Upper lobe of left lung (tissue), 6 donors: ENCODE results near the gene THNSL1. TPM values are rescaled to one million over a fixed set of nuclear protein-coding genes. Genes with fewer than 3 reads are reported as not detected.
"Not testable (repeated sequence)": the region's sequence is repeated elsewhere in the genome, so short reads cannot be mapped to it uniquely, and the experiment has no call there.

Experiments used
- ATAC-seq, 2 donors: fragments of 200-7000 bp; cut with Tn5 transposase; one replicate each; pipeline ENCODE4 v1.9.1; 2022; ENCODE audit warnings: mild to moderate bottlenecking in 2 of 2, moderate library complexity in 2 of 2; ENCODE audit not compliant: low FRiP score in 2 of 2
- DNase-seq, 2 donors: peaks; one replicate each; pipeline ENCODE4 v3.0.0-alpha.2; 2019 to 2020
- H3K27ac ChIP-seq, 4 donors: fragments of 200-600 bp; sonication (generic); one replicate each; pipeline ENCODE4 v1.5.1; 2016 to 2019
- H3K27me3 ChIP-seq, 4 donors: fragments of 200-600 bp; sonication (generic); one replicate each; pipeline ENCODE4 v1.5.1; 2017 to 2019
- H3K36me3 ChIP-seq, 4 donors: fragments of 200-600 bp; sonication (generic); one replicate each; pipeline ENCODE4 v1.5.1; 2016 to 2019
- H3K4me1 ChIP-seq, 4 donors: fragments of 200-600 bp; sonication (generic); one replicate each; pipeline ENCODE4 v1.5.1; 2018 to 2019
- H3K4me3 ChIP-seq, 4 donors: fragments of 200-600 bp; sonication (generic); one replicate each; pipeline ENCODE4 v1.5.1; 2017 to 2019; ENCODE audit warnings: mild to moderate bottlenecking in 2 of 4, moderate library complexity in 1 of 4
- H3K9me3 ChIP-seq, 4 donors: fragments of 200-600 bp; sonication (generic); one replicate each; pipeline ENCODE4 v1.5.1; 2018 to 2019
- CTCF ChIP-seq, 6 experiments: fragments of 450-650 bp in 4 of 6; fragments of 200-600 bp in 2 of 6; sonication (generic) in 2 of 6; IDR thresholded peaks; one replicate each; pipeline ENCODE4 v1.5.1; 2016 to 2019; ENCODE audit warnings: antibody characterized with exemption in 6 of 6
- EP300 ChIP-seq, 4 donors: sonication (generic); formaldehyde crosslinking; IDR thresholded peaks; one replicate each; pipeline ENCODE4 v1.5.1; 2017; ENCODE audit warnings: antibody characterized with exemption in 4 of 4, control low read depth in 2 of 4
- POLR2A ChIP-seq, 4 donors: fragments of 450-650 bp; IDR thresholded peaks; one replicate each; pipeline ENCODE4 v1.5.1; 2016 to 2017; ENCODE audit warnings: antibody characterized with exemption in 4 of 4, mild to moderate bottlenecking in 2 of 4
- POLR2AphosphoS5 ChIP-seq, 2 donors: sonication (generic); formaldehyde crosslinking; IDR thresholded peaks; one replicate each; pipeline ENCODE4 v1.5.1; 2017; ENCODE audit warnings: antibody characterized with exemption in 2 of 2
- WGBS, 2 donors: methylation state at CpG; one replicate each; pipeline ENCODE4 v1.1.5; 2017 to 2018; 5-methylcytosine and 5-hydroxymethylcytosine counted together
- total RNA-seq, 6 donors: library from RNA; depleted of rRNA in 4 of 6; stranded (reverse); fragments of >200 nt in 4 of 6; gene quantifications; one replicate each; pipeline versions ENCODE4 v1.1.0 to v1.2.1, GENCODE V29; 2016 to 2021
- donor health status: DM: no; HTN: no; CAD: no; lungs with moderate emphysema.
- donor health status: DM: no; HTN: yes; CAD: no; lungs with severe emphysema.

Gene THNSL1
- total RNA-seq, 6 donors from 2014 or later = 0.78 to 3.2 (median 2.8) TPM

- DNase-seq (no peak), ATAC-seq (no peak)
- Histone ChIP-seq H3K9me3 (no peaks in the 10 kb centered on the region), H3K27ac (no peak overlapping the region), H3K27me3 (no peaks in the 10 kb centered on the region), H3K4me1 (no peaks in the 10 kb centered on the region), H3K36me3 (no peaks in the 10 kb centered on the region), H3K4me3 (no peak overlapping the region)
- TF ChIP-seq POLR2A (IDR thresholded peaks at IDR 0.05) = no peak
- no peak for TF ChIP-seq EP300 (IDR thresholded peaks at IDR 0.05)
- TF ChIP-seq POLR2AphosphoS5 (IDR thresholded peaks at IDR 0.05) = no peak
- no peak for TF ChIP-seq CTCF (IDR thresholded peaks at IDR 0.05)
- 98% methylated on average over 1 of the region's 1 CpG for WGBS, 2 donors
Observed at GRCh38 chr10:24993237-24993958, 23.0 kb upstream of the THNSL1 start.

- H3K27ac ChIP-seq = no peak overlapping the region
- no peaks in the 10 kb centered on the region for H3K9me3 ChIP-seq
- no peak overlapping the region for H3K4me3 ChIP-seq
- ATAC-seq (no peak), DNase-seq (no peak)
- TF ChIP-seq EP300 (IDR thresholded peaks at IDR 0.05) = no peak
- no peak for TF ChIP-seq POLR2A (IDR thresholded peaks at IDR 0.05)
- no peak for TF ChIP-seq CTCF (IDR thresholded peaks at IDR 0.05)
- no peak for TF ChIP-seq POLR2AphosphoS5 (IDR thresholded peaks at IDR 0.05)
- no peaks in the 10 kb centered on the region for H3K27me3 ChIP-seq
- no peaks in the 10 kb centered on the region for H3K36me3 ChIP-seq
- H3K4me1 ChIP-seq = no peaks in the 10 kb centered on the region
Observed at GRCh38 chr10:24995072-24995471, 21.3 kb upstream of the THNSL1 start.

- Histone ChIP-seq H3K27me3 (no peaks in the 10 kb centered on the region), H3K9me3 (no peaks in the 10 kb centered on the region), H3K4me1 (no peaks in the 10 kb centered on the region), H3K36me3 (no peaks in the 10 kb centered on the region), H3K4me3 (no peak overlapping the region), H3K27ac (no peak overlapping the region)
- WGBS, 2 donors = 87 to 90% methylated on average over 3 of the region's 3 CpGs
- DNase-seq (no peak), ATAC-seq (no peak)
- no peak for TF ChIP-seq POLR2AphosphoS5 (IDR thresholded peaks at IDR 0.05)
- TF ChIP-seq CTCF (IDR thresholded peaks at IDR 0.05) = no peak
- TF ChIP-seq POLR2A (IDR thresholded peaks at IDR 0.05) = no peak
- TF ChIP-seq EP300 (IDR thresholded peaks at IDR 0.05) = no peak
Observed at GRCh38 chr10:24998044-24998443, 18.4 kb upstream of the THNSL1 start.

GRCh38 chr10:25011591-25011990 lies 4.8 kb upstream of the THNSL1 start:
- not testable (repeated sequence) for H3K4me3 ChIP-seq, DNase-seq, H3K27ac ChIP-seq, H3K36me3 ChIP-seq, H3K9me3 ChIP-seq, ATAC-seq, H3K27me3 ChIP-seq, H3K4me1 ChIP-seq
- 85 to 92% methylated on average over 2 of the region's 2 CpGs for WGBS, 2 donors

GRCh38 chr10:25014579-25014978 lies 1.8 kb upstream of the THNSL1 start:
- DNase-seq (no peak), ATAC-seq (no peak)
- Histone ChIP-seq H3K27me3 (no peaks in the 10 kb centered on the region), H3K36me3 (no peaks in the 10 kb centered on the region), H3K9me3 (no peaks in the 10 kb centered on the region), H3K4me3 (no peak overlapping the region), H3K27ac (no peak overlapping the region), H3K4me1 (peaks cover 10 to 19% (median 17%) of the 10 kb centered on the region in 4 donors)
- no peak for TF ChIP-seq EP300 (IDR thresholded peaks at IDR 0.05)
- TF ChIP-seq POLR2AphosphoS5 (IDR thresholded peaks at IDR 0.05) = no peak
- TF ChIP-seq CTCF (IDR thresholded peaks at IDR 0.05) = no peak
- TF ChIP-seq POLR2A (IDR thresholded peaks at IDR 0.05) = no peak
